ENCODE data around the gene LONP2. TPM values are rescaled to one million over a fixed set of nuclear protein-coding genes. Genes with fewer than 3 reads are reported as not detected.
"Not testable (repeated sequence)": the region's sequence is repeated elsewhere in the genome, so short reads cannot be mapped to it uniquely, and the experiment has no call there.

The LONP2 gene
- total and polyA plus RNA-seq, 10 of the 15 experiments (the other 5 are each of a cell fraction or from before 2014, with no cell fraction given): 8.3 to 48.0 (median 34.8) TPM

DNA sequence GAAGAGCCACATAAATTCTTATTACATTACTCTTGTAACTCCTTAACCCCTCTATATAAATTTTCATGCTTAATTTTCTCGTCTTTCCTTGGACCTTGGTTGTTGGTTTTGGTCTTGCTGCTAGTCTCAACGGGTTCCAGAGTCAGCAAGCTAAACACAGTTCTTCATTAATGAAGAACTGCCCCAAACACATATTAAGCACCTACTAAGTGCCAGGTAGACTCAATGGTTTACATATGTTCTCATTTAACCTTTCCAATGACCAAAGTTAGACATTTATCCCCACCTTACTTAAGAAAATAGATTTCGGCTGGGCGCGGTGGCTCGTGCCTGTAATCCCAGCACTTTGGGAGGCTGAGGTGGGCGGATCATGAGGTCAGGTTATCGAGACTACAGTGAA lies 126.1 kb downstream of the LONP2 start:
- no peak overlapping the region for H3K9ac ChIP-seq (ENCODE audit: control insufficient read depth, insufficient read depth, low read length)
- ChIA-PET CTCF (interaction anchor here (0.9 to 3.8 kb wide), 7 partner anchors 10 to 261 kb away, joined by 3 to 14 read pairs (median 6); no protein-coding TSS in a partner anchor), RAD21 (ENCODE audit: unreplicated experiment) (interaction anchor here (1.2 kb wide), 1 partner anchor 13 kb away, joined by 3 read pairs; no protein-coding TSS in a partner anchor), SMC1A (ENCODE audit: uncharacterized antibody, unreplicated experiment) (interaction anchor here (0.9 to 7.5 kb wide), 5 partner anchors 10 to 84 kb away, joined by 3 to 112 read pairs (median 5); partner anchors contain the start of gene SIAH1), POLR2A (interaction anchor here (0.7 to 1.8 kb wide), 2 partner anchors 10 to 233 kb away, joined by 3 to 8 read pairs; no protein-coding TSS in a partner anchor)
- no peaks in the 10 kb centered on the region for H3K9me3 ChIP-seq (replicated peaks; ENCODE audit: control insufficient read depth, insufficient read depth, low read length)
- H3K36me3 ChIP-seq (ENCODE audit: control insufficient read depth in 2 of 2, insufficient read depth in 2 of 2, low read length in 1 of 2): no peaks in the 10 kb centered on the region
- no peaks in the 10 kb centered on the region for H3K27me3 ChIP-seq (replicated peaks in 1 of 2; ENCODE audit: control insufficient read depth in 2 of 2, insufficient read depth in 2 of 2, low read length in 1 of 2)
- no peaks in the 10 kb centered on the region for H4K20me1 ChIP-seq (ENCODE audit: control insufficient read depth, insufficient read depth)
- intact Hi-C loops (cut with micrococcal nuclease; ENCODE audit: unreplicated experiment): no loop called here
- WGBS (ENCODE audit: insufficient coverage, insufficient replicate concordance, low lambda C conversion rate, missing lambda C conversion rate): 93% methylated on average over 8 of the region's 8 CpGs
- ATAC-seq (no peak), FAIRE-seq (no peak), DNase-seq (ENCODE audit: low read depth, low spot score) (no peak)
- TF ChIP-seq, protein P1, sequence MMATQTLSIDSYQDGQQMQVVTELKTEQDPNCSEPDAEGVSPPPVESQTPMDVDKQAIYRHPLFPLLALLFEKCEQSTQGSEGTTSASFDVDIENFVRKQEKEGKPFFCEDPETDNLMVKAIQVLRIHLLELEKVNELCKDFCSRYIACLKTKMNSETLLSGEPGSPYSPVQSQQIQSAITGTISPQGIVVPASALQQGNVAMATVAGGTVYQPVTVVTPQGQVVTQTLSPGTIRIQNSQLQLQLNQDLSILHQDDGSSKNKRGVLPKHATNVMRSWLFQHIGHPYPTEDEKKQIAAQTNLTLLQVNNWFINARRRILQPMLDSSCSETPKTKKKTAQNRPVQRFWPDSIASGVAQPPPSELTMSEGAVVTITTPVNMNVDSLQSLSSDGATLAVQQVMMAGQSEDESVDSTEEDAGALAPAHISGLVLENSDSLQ (IDR thresholded peaks at IDR 0.05): no peak
- no peak for TF ChIP-seq MTA2 (IDR thresholded peaks at IDR 0.05; ENCODE audit: low read depth)
- no peak for TF ChIP-seq SRF (IDR thresholded peaks at IDR 0.05; ENCODE audit: low read depth in 2 of 2, low read length in 2 of 2)
- TF ChIP-seq HCFC1 (IDR thresholded peaks at IDR 0.05; ENCODE audit: low read length): no peak
- no peak for TF ChIP-seq TCF3 (IDR thresholded peaks at IDR 0.05; ENCODE audit: borderline replicate concordance, insufficient read depth, low read depth, low read length)
- TF ChIP-seq SP1 (IDR thresholded peaks at IDR 0.05; ENCODE audit: low read depth, low read length): no peak
- TF ChIP-seq ELK1 (IDR thresholded peaks at IDR 0.05; ENCODE audit: low read depth, low read length): no peak
- TF ChIP-seq ZBED1 (IDR thresholded peaks at IDR 0.05; ENCODE audit: borderline replicate concordance): no peak
- no peak for TF ChIP-seq HSF1 (IDR thresholded peaks at IDR 0.05; ENCODE audit: low read depth, low read length)
- TF ChIP-seq MYC (IDR thresholded peaks at IDR 0.05; ENCODE audit: insufficient read depth, insufficient read length, insufficient replicate concordance, low read length, severe bottlenecking): no peak
- TF ChIP-seq NR2C1 (IDR thresholded peaks at IDR 0.05): no peak
- no peak for TF ChIP-seq BCL11A (IDR thresholded peaks at IDR 0.05; ENCODE audit: low read depth, low read length)
- TF ChIP-seq POLR2AphosphoS5 (IDR thresholded peaks at IDR 0.05; ENCODE audit: low read length): no peak
- peaks cover 84% of the 10 kb centered on the region for H3K79me2 ChIP-seq (ENCODE audit: control insufficient read depth, insufficient read depth, low read length)
- peaks cover 12% of the 10 kb centered on the region for H3K4me1 ChIP-seq (ENCODE audit: control insufficient read depth, insufficient read depth, low read length)
- in situ Hi-C loops (cut with MboI): no loop called here
- no peak overlapping the region for H3K27ac ChIP-seq (ENCODE audit: control insufficient read depth, insufficient read depth)
- H3K4me2 ChIP-seq (ENCODE audit: control insufficient read depth, insufficient read depth): no peak overlapping the region
- no peak overlapping the region for H2AFZ ChIP-seq (ENCODE audit: control insufficient read depth, low read depth, low read length)
- no TSS peak for BruUV-seq (replicated peaks)
- H3K4me3 ChIP-seq: no peak overlapping the region

DNA sequence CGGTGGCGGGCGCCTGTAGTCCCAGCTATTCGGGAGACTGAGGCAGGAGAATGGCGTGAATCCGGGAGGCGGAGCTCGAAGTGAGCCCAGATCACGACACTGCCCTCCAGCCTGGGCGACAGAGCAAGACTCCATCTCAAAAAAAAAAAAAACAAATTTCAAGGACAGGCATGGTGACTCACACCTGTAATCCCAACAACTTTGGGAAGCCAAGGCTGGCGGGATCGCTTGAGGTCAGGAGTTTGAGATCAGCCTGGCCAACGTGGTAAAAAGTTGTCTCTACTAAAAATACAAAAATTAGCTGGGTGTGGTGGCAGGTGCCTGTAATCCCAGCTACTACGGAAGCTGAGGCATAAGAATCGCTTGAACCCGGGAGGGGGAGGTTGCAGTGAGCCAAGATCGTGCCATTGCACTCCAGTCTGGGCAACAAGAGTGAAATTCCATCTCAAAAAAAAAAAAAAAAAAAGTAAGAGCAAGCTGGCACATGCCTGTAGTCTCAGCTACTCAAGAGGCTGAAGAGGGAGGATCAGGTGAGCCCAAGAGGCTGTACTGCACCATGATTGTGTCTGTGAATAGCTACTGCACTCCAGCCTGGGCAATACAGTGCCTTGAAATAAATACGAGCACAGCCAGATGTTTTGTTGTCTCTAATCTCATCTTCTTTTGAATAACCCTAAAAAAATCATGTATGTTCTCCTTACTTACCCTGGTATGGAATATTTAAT lies 126.7 kb downstream of the LONP2 start:
- H3K9me3 ChIP-seq (replicated peaks; ENCODE audit: control insufficient read depth, insufficient read depth, low read length); ATAC-seq; H2AFZ ChIP-seq (ENCODE audit: control insufficient read depth, low read depth, low read length); H3K36me3 ChIP-seq (ENCODE audit: control insufficient read depth in 2 of 2, insufficient read depth in 2 of 2, low read length in 1 of 2); H3K4me2 ChIP-seq (ENCODE audit: control insufficient read depth, insufficient read depth); H3K27ac ChIP-seq (ENCODE audit: control insufficient read depth, insufficient read depth); BruUV-seq (replicated peaks); H3K4me3 ChIP-seq; intact Hi-C loops (cut with micrococcal nuclease; ENCODE audit: unreplicated experiment); H3K27me3 ChIP-seq (replicated peaks in 1 of 2; ENCODE audit: control insufficient read depth in 2 of 2, insufficient read depth in 2 of 2, low read length in 1 of 2); H4K20me1 ChIP-seq (ENCODE audit: control insufficient read depth, insufficient read depth); in situ Hi-C loops (cut with MboI); FAIRE-seq; DNase-seq (ENCODE audit: low read depth, low spot score); H3K9ac ChIP-seq (ENCODE audit: control insufficient read depth, insufficient read depth, low read length): not testable (repeated sequence)
- SMC1A ChIA-PET (ENCODE audit: uncharacterized antibody, unreplicated experiment): interaction anchor here (1.1 to 7.5 kb wide), 4 partner anchors 9 to 155 kb away, joined by 3 to 112 read pairs (median 28); partner anchors contain the start of gene SIAH1
- POLR2A ChIA-PET: interaction anchor here (0.7 to 1.2 kb wide), 4 partner anchors 12 to 233 kb away, joined by 3 to 5 read pairs (median 4); no protein-coding TSS in a partner anchor
- RAD21 ChIA-PET (ENCODE audit: unreplicated experiment): interaction anchor here (0.5 kb wide), 1 partner anchor 115 kb away, joined by 3 read pairs; no protein-coding TSS in a partner anchor
- peaks cover 12% of the 10 kb centered on the region for H3K4me1 ChIP-seq (ENCODE audit: control insufficient read depth, insufficient read depth, low read length)
- CTCF ChIA-PET: interaction anchor here (1.1 to 3.8 kb wide), 4 partner anchors 9 to 260 kb away, joined by 3 to 10 read pairs (median 4); no protein-coding TSS in a partner anchor
- H3K79me2 ChIP-seq (ENCODE audit: control insufficient read depth, insufficient read depth, low read length): peaks cover 84% of the 10 kb centered on the region
- WGBS (ENCODE audit: insufficient coverage, insufficient replicate concordance, low lambda C conversion rate, missing lambda C conversion rate): 97% methylated on average over 16 of the region's 18 CpGs
